ENCODE results near the gene TNRC6B. TPM values are rescaled to one million over a fixed set of nuclear protein-coding genes. Genes with fewer than 3 reads are reported as not detected.

The TNRC6B gene
- total and polyA plus RNA-seq, 4 donors = 6.2 to 70.4 (median 26.5) TPM

DNA sequence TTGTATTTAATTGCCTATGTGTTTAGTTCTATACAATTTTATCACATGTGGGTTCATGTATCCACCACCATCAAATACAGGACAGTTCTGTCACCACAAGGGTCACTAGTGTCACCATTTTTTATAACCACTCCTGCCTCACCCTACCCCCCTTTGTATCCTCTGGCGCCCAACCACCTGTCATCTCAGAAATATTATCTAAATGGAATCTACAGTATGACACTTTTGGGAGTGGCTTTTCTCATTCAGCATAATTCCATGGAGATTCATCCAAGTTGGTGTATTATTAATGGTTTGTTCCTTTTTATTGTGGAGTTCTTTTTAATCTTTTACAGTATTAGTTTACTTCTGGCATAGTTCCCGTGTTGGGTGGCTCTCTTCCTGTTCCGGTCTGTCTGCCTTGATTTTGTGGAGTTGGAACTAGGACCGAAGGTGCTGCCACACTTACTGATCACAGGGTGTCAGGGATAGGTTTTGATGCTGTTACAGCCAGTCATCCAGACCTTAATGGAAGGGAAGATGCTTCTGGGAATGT, 58.5 kb downstream of the TNRC6B start:
- no peak for TF ChIP-seq CTCF (IDR thresholded peaks at IDR 0.05; ENCODE audit: control extremely low read depth, extremely low read depth)
- ATAC-seq (ENCODE audit: insufficient read depth, low FRiP score) = no peak
- DNase-seq = no peak
- Histone ChIP-seq H3K4me1 (ENCODE audit: control insufficient read depth in 5 of 5, insufficient read depth in 5 of 5, low read length in 5 of 5) (peaks cover 0 to 28% (median 8%) of the 10 kb centered on the region in 5 donors), H3K36me3 (ENCODE audit: control insufficient read depth in 4 of 4, insufficient read depth in 4 of 4, low read length in 4 of 4) (peaks cover 2 to 16% (median 6%) of the 10 kb centered on the region in 4 donors), H3K27ac (ENCODE audit: low read depth in 1 of 2, low read length in 1 of 2) (no peak overlapping the region), H3K27me3 (ENCODE audit: control insufficient read depth in 3 of 3, insufficient read depth in 3 of 3, low read length in 2 of 3) (no peaks in the 10 kb centered on the region), H3K4me3 (no peak overlapping the region), H3K9me3 (ENCODE audit: control insufficient read depth in 4 of 4, insufficient read depth in 3 of 4, low read length in 3 of 4) (no peaks in the 10 kb centered on the region), H3K9ac (ENCODE audit: insufficient read depth in 1 of 2, low read length in 2 of 2) (no peak overlapping the region)
- 66 to 78% methylated on average over 4 of the region's 4 CpGs for WGBS, 2 donors

GRCh38 chr22:40237241-40237640, 59.5 kb downstream of the TNRC6B start:
- ATAC-seq (ENCODE audit: insufficient read depth, low FRiP score) = no peak
- H3K9ac ChIP-seq (ENCODE audit: insufficient read depth in 1 of 2, low read length in 2 of 2) = no peak overlapping the region
- no peak overlapping the region for H3K4me3 ChIP-seq
- no peaks in the 10 kb centered on the region for H3K9me3 ChIP-seq (ENCODE audit: control insufficient read depth in 4 of 4, insufficient read depth in 3 of 4, low read length in 3 of 4)
- TF ChIP-seq CTCF (IDR thresholded peaks at IDR 0.05; ENCODE audit: control extremely low read depth, extremely low read depth) = no peak
- peaks cover 0 to 8% (median 3%) of the 10 kb centered on the region in 4 donors for H3K36me3 ChIP-seq (ENCODE audit: control insufficient read depth in 4 of 4, insufficient read depth in 4 of 4, low read length in 4 of 4)
- 91% methylated on average over 4 of the region's 4 CpGs for WGBS, 2 donors
- no peaks in the 10 kb centered on the region for H3K27me3 ChIP-seq (ENCODE audit: control insufficient read depth in 3 of 3, insufficient read depth in 3 of 3, low read length in 2 of 3)
- DNase-seq = no peak
- peaks cover 0 to 29% (median 8%) of the 10 kb centered on the region in 5 donors for H3K4me1 ChIP-seq (ENCODE audit: control insufficient read depth in 5 of 5, insufficient read depth in 5 of 5, low read length in 5 of 5)
- H3K27ac ChIP-seq (ENCODE audit: low read depth in 1 of 2, low read length in 1 of 2) = no peak overlapping the region

DNA sequence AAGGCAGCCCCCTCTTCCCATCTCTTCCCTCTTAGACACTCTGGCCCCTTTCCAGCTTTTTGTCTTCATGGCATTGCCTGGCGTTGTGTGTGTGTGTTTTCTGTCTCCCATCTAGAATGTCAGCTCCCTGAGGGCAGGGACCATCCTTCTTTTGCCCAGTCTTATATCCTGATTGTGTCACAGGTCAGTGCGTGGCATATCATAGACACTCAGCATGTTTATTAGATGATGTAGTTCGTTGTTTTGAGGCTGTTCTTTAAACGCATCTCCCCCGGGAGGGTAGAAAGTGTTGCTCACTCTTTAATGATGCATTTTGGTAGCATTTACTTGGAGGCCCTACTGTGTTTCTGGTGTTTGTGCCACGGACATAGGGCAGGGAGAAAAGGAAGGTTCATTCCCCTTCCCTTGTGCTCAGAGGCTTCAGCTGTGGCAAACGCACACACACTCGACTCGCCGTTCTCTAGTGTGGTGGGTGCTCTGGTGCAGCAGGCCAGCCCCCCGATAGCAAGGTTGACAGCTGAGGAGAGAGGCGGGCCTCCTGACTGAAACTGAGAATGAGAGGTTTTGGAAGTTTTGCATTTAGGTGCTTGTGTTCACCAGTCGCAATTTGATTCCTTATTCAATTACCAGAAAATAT, 60.2 kb downstream of the TNRC6B start:
- Histone ChIP-seq H3K9me3 (ENCODE audit: control insufficient read depth in 4 of 4, insufficient read depth in 3 of 4, low read length in 3 of 4) (no peaks in the 10 kb centered on the region), H3K4me3 (no peak overlapping the region), H3K4me1 (ENCODE audit: control insufficient read depth in 5 of 5, insufficient read depth in 5 of 5, low read length in 5 of 5) (peaks cover 0 to 26% (median 8%) of the 10 kb centered on the region in 5 donors), H3K27me3 (ENCODE audit: control insufficient read depth in 3 of 3, insufficient read depth in 3 of 3, low read length in 2 of 3) (no peaks in the 10 kb centered on the region), H3K36me3 (ENCODE audit: control insufficient read depth in 4 of 4, insufficient read depth in 4 of 4, low read length in 4 of 4) (peaks cover 0 to 4% (median 2%) of the 10 kb centered on the region in 4 donors), H3K27ac (ENCODE audit: low read depth in 1 of 2, low read length in 1 of 2) (no peak overlapping the region), H3K9ac (ENCODE audit: insufficient read depth in 1 of 2, low read length in 2 of 2) (no peak overlapping the region)
- ATAC-seq (ENCODE audit: insufficient read depth, low FRiP score) (no peak), DNase-seq (no peak)
- 87 to 88% methylated on average over 13 of the region's 13 CpGs for WGBS, 2 donors
- TF ChIP-seq CTCF (IDR thresholded peaks at IDR 0.05; ENCODE audit: control extremely low read depth, extremely low read depth) = no peak

Data from lung (tissue), 12 donors.